Astrocyte of the spinal cord (primary cell): Measurements from ENCODE around the gene POU2AF3.

Experiments
- DNase-seq: peaks from one replicate; pipeline ENCODE4 v3.0.0; 2011; ENCODE audit warnings: low read depth, low spot score
- H3K4me3 ChIP-seq: 2 replicates; pipeline ENCODE4 v1.5.1; 2011; ENCODE audit warnings: low read depth, mild to moderate bottlenecking, low read length, moderate library complexity
- CTCF ChIP-seq: IDR thresholded peaks from 2 replicates; pipeline ENCODE4 v1.5.1; 2012; ENCODE audit warnings: low read depth, mild to moderate bottlenecking, low read length, inconsistent platforms
- in situ Hi-C: cut with HindIII; loops from 2 replicates; pipeline ENCODE4 v1.10.0; 2017; ENCODE audit warnings: low sequenced_read_pairs

The POU2AF3 gene

DNA sequence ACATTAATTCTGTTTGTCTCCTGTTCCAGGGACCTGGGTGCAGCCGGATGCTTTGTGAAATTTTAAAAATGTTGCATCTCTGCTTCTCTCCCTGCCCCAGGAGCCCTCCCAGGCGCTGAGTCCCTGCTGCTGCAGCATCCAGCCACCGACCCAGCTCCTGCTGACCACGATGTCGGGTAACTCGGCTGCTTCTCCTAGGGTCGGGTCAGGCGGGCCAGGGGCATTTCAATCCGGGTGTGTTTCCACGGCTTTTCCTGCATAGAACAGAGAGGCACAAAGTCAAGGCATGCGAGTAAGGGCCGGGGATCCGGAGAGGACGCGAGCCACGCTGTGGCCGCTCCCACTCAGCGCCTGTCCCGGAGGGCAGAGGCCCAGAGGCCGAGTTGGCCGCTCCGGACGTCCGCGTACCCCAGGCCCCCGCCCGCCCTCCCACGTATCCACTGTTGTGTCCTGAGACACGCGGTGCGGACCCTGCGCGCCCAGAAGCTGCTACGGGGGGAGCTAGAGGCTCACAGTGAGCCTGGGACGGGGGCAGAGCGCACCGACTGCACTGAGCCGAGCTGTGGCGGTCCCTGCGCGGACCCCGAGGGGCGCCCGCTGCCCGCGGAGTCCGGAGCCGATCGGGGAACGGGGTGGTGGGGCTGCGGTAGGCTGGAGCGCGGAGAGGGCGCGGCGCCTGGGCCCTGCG, at the start of gene POU2AF3:
POU2AF3 (plus strand) TSS at position 134 of the 688 bp plus-strand sequence; CDS start at position 170, 36 bp downstream.
- peak; percentile 6 for DNase-seq
- in situ Hi-C loops = no loop called here
- peak within 1 kb of the TSS; percentile 50 for H3K4me3 ChIP-seq
- no peak for TF ChIP-seq CTCF

GRCh38 chr11:111250936-111251335, 47.4 kb upstream of the POU2AF3 start:
- TF ChIP-seq CTCF = no peak
- no peak for DNase-seq
- no peak overlapping the region for H3K4me3 ChIP-seq
- in situ Hi-C loops = no loop called here

- in situ Hi-C loops = no loop called here
- TF ChIP-seq CTCF = no peak
- no peak for DNase-seq
These were observed 45.2 kb upstream of the POU2AF3 start for GRCh38 chr11:111253131-111253530.

DNA sequence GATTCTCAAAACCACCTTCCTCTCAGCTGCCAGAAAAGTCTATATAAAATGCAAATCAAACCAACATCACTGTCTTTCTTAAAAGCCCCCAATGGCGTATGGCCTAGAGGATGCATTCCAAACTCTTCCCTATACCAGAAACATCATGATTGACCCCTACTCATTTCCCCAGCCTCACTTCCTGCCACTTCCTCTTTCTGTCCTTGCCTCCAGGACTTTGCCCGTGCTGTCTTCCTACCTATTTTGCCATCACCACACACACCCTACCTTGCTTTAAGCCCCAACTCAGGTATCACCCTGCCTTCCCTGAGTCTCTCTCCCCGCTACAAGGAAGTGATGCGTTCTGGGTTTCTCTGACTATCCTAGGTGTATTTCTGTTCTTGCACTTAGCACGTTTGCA, 44.7 kb upstream of the POU2AF3 start:
- TF ChIP-seq CTCF = no peak
- in situ Hi-C loops = no loop called here
- H3K4me3 ChIP-seq = no peak overlapping the region
- DNase-seq = no peak

More at GRCh38 chr11:111253131-111253530, 45.2 kb upstream of the POU2AF3 start:
- no peak overlapping the region for H3K4me3 ChIP-seq

DNA sequence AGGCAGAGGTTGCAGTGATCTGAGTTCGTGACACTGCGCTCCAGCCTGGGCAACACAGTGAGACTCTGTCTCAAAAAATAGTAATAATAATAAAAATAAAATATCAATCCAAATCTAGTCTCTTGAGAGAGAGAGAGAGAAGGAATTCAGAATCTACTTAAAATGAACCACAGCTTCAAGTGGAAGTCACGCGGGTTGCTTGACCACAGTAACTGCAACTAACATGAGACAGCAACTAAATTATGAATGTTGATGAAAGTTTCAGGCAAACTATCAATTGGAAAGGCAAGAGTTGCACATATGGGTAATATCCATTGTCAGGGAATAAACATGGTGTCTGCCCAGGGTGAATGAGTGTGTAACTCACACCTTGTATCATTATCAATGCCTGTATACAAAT, 40.3 kb upstream of the POU2AF3 start:
- no peak overlapping the region for H3K4me3 ChIP-seq
- no peak for TF ChIP-seq CTCF
- in situ Hi-C loops = no loop called here
- no peak for DNase-seq

DNA sequence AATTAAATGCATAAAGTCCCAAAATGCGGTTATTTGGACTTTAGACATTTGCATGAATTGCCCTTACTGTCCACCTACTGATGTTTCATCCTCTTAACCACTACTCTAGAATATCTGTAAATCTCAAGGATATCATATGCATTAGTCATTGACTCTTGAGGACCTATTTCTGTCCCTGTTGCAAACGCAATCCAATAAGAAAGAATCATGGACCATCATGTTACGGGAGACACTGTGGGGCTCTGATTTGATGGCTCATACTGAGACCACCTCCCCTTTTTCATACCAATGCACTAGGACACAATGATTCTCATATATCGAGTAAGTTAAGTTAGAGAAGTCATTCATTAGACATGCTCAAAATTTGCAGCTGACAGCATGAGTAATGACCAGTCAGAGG, 38.5 kb upstream of the POU2AF3 start:
- in situ Hi-C loops = no loop called here
- no peak for TF ChIP-seq CTCF
- H3K4me3 ChIP-seq = no peak overlapping the region
- no peak for DNase-seq

- no peak for DNase-seq
- no peak overlapping the region for H3K4me3 ChIP-seq
- no peak for TF ChIP-seq CTCF
- in situ Hi-C loops = no loop called here
These were observed 37.5 kb upstream of the POU2AF3 start for GRCh38 chr11:111260811-111261210.
